GM13977 (cell line): Measurements from ENCODE around the gene G0S2.

ENCODE experiments used
- DNase-seq: peaks from one replicate; pipeline ENCODE4 v3.0.0; 2012; ENCODE audit warnings: low spot score
- in situ Hi-C: fragments of 300-500 bp; cut with MboI; formaldehyde crosslinking; loops from one replicate; pipeline ENCODE4 v1.12.0; 2022; ENCODE audit warnings: low sequenced_read_pairs, low pct_unique_long_range_greater_than_20kb, mixed read lengths, inconsistent platforms; ENCODE audit not compliant: unreplicated experiment
- TF ChIP-seq, protein P1 (sequence below): IDR thresholded peaks from 2 replicates; pipeline ENCODE4 v1.5.1; 2012; ENCODE audit warnings: mild to moderate bottlenecking, control low read depth; ENCODE audit not compliant: insufficient read depth; ENCODE audit errors: extremely low read depth, missing control alignments

The G0S2 gene

DNA sequence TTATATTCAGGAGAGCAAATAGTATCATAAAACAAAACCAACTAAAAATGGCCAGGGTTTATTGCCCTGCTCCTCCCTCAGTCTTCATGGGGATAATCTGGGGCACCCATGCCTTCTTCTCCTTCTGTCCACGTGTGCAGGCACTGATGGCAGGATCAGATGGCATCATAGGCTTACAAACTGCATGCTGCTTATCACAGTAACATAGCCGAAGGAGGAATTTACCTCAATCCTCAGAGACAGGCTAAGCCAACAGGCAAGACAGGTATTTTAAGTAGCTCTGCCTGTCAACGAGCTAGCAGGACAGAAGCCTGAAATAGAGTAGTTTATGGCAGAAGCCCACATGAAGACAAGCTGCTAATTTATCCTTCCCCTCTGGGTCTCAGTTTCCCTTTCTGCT lies 32.4 kb upstream of the G0S2 start:
- DNase-seq, result no peak
- in situ Hi-C loops, result no loop called here
- TF ChIP-seq, protein P1, sequence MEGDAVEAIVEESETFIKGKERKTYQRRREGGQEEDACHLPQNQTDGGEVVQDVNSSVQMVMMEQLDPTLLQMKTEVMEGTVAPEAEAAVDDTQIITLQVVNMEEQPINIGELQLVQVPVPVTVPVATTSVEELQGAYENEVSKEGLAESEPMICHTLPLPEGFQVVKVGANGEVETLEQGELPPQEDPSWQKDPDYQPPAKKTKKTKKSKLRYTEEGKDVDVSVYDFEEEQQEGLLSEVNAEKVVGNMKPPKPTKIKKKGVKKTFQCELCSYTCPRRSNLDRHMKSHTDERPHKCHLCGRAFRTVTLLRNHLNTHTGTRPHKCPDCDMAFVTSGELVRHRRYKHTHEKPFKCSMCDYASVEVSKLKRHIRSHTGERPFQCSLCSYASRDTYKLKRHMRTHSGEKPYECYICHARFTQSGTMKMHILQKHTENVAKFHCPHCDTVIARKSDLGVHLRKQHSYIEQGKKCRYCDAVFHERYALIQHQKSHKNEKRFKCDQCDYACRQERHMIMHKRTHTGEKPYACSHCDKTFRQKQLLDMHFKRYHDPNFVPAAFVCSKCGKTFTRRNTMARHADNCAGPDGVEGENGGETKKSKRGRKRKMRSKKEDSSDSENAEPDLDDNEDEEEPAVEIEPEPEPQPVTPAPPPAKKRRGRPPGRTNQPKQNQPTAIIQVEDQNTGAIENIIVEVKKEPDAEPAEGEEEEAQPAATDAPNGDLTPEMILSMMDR, result no peak

DNA sequence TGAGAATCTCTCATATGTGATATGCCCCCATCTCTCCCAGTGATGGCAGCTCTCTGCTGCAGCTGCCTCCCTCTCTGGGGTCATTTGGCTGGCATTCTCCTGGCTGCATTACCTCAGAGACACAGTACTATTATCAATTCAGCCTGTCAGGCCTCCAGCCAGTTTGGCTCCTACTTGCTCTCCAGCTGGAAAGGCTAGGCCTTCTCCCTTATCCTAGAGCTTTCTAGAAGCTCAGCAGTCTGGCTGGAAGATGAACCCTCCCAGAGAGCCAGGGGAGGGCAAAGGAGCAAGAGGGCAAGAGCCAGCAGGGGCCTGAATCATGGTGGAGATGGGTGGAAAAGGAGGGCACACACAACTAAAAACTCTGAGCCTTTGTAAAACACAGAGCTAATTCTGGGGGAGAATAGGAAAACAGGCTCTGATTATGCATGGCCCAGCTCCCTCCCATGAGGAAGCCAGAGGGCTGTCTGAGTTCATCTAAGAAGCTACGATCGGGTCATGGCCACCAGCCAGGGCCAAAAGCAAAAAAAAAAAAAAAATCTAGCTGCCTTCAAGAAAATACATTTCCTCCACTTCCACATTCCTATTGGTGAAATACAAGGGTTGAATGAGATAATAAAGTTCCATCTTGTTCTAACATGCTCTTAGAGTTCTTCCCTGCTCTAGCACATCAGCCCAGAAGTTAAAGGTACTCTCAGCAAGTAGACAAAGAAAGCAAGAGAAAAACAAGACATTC lies 31.8 kb upstream of the G0S2 start:
- in situ Hi-C loops, result no loop called here
- TF ChIP-seq, protein P1, result no peak
- DNase-seq, result no peak

DNA sequence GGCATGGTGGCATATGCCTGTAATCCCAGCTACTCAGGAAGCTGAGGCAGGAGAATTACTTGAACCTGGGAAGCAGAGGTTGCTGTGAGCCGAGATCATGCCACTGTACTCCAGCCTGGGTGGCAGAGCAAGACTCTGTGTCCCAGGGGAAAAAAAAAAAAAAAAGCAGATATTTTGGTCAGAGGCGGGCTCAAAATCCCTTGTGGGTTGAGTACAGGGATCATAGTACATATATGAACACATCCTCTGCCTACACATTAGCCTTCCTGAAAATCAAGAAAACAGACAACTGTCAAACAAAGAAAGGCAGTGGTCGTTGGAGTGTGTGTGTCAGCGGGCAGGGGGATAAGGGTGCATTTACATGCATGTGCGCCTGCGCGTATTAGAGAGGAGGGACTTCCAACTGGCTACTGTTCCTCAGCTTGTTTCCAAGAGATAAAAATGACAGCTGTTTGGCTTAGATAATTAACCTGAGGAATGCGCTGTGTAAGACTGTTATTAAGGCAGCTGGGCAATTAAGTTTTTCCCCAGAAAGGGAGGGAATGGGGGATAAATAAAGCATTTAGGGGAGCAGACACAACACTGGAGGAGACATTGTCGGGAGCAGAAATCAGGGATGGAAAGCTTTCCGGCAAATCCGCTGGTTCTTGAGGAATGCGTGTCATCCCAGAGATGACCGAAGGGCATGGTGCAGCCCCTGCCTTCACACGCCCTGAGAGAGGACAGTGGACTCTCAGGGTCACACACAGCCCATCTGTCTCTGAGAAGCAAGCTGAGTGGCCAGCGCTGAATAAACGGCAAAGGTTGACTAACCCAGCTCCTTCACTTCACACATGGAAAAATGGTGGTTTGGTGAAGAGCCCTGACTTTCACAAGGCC lies 29.4 kb upstream of the G0S2 start:
- DNase-seq, result no peak
- TF ChIP-seq, protein P1, result no peak
- in situ Hi-C loops, result no loop called here

DNA sequence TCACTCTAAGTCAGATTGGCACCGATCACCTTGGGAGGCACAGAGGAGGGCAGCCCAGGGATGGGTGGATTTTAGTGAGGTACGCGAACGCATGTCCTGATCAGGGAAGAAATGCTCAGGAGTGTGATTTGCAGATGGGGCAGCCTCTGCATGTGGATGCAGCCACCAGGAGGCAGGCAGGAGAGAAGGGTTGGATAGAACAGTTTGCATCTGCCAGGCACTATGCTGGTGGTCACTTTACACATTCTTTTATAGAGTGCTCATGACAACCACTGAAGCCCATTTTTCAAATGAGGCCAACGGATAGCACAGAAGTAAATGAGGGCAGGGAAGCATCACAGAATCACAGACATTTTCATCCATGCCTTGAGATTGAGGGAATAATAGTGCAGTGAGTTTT lies 28.7 kb upstream of the G0S2 start:
- TF ChIP-seq, protein P1, result peak; percentile 4
- in situ Hi-C loops, result no loop called here
- no peak for DNase-seq

DNA sequence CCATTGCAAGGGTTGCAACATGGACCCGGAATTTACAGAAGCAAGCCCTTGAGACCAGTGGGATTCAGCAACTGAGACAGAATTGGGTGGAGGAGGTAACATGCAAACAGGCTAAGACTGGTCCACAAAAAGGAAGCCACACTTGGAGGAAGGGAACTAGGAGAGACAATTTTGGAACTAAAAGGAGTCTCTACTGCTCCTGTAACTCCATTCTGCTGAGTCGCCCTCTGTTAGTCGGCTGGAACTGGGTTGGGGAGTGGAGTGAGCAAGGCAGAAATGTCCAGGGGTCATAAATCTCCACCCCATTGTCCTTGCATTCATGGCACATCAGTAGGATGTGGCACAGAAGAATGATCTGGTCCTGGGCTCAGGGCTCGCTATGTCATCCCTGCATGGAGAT lies 28.1 kb upstream of the G0S2 start:
- no peak for DNase-seq

DNA sequence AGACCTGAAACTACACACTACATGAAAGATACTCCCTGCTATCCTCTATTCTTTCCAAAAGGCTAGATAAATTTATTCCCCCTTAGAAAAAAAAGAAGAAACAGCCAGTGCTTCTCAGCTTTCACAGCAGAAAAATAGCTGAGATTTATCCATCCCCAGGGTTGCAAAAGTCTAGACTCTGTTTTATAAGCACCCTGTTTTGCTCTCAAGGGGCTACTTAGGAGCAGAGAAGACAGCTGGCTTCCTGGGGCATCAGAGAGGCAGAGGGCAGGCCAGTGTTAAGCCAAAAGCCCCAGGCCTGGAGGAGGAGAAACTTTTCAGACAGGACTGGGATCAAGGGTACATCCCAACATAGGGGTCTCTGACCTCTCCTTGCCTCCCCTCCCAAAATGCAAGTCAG lies 26.9 kb upstream of the G0S2 start:
- TF ChIP-seq, protein P1, result no peak
- DNase-seq, result no peak
- in situ Hi-C loops, result no loop called here

More for the DNA sequence above, 28.1 kb upstream of the G0S2 start:
- TF ChIP-seq, protein P1, result no peak
- in situ Hi-C loops, result no loop called here
